A549 (cell line): Measurements from ENCODE around the gene TAF9B.

ENCODE experiments used
- CBX8 ChIP-seq: fragments of 200-600 bp; sonication (generic); IDR thresholded peaks from 2 replicates; pipeline ENCODE4 v1.6.1; 2016
- CHD4 ChIP-seq: fragments of 200-600 bp; sonication (generic); IDR thresholded peaks from 2 replicates; pipeline ENCODE4 v1.6.1; 2016; ENCODE audit warnings: antibody characterized with exemption, mild to moderate bottlenecking, borderline replicate concordance
- CTCF ChIP-seq: fragments of >200 bp; sonication (Bioruptor Twin); formaldehyde crosslinking; IDR thresholded peaks from 3 replicates; pipeline ENCODE4 v1.5.1; 2016
- EP300 ChIP-seq, 2 experiments: fragments of >200 bp; sonication (Bioruptor Twin); formaldehyde crosslinking; IDR thresholded peaks; 2 replicates in 1 of 2; 3 replicates in 1 of 2; pipeline ENCODE4 v1.6.1; 2016 to 2017
- KDM1A ChIP-seq: fragments of 200-600 bp; sonication (generic); IDR thresholded peaks from 2 replicates; pipeline ENCODE4 v1.6.1; 2016; ENCODE audit warnings: low read depth, mild to moderate bottlenecking
- MAFK ChIP-seq: fragments of 450-650 bp; IDR thresholded peaks from 2 replicates; pipeline ENCODE4 v1.6.1; 2014; ENCODE audit not compliant: partially characterized antibody
- MAX ChIP-seq: IDR thresholded peaks from 2 replicates; pipeline ENCODE4 v1.6.1; 2012
- PBX3 ChIP-seq: IDR thresholded peaks from 2 replicates; pipeline ENCODE4 v1.6.1; 2012
- PHF8 ChIP-seq: fragments of 200-600 bp; sonication (generic); IDR thresholded peaks from 2 replicates; pipeline ENCODE4 v1.6.1; 2016; ENCODE audit warnings: low read depth, mild to moderate bottlenecking, antibody characterized with exemption, moderate library complexity, borderline replicate concordance
- POLR2A ChIP-seq: IDR thresholded peaks from 2 replicates; pipeline ENCODE4 v1.6.1; 2012; ENCODE audit warnings: mild to moderate bottlenecking, low read length
- RAD21 ChIP-seq, 2 experiments: fragments of >200 bp in 1 of 2; sonication (Bioruptor Twin) in 1 of 2; formaldehyde crosslinking in 1 of 2; IDR thresholded peaks in 1 of 2; conservative IDR thresholded peaks in 1 of 2; 2 replicates in 1 of 2; 3 replicates in 1 of 2; pipeline ENCODE4 v1.6.1; 2012 to 2018; ENCODE audit warnings: inconsistent platforms in 1 of 2
- SREBF2 ChIP-seq: fragments of 450-650 bp; IDR thresholded peaks from 2 replicates; pipeline ENCODE4 v1.6.1; 2014; ENCODE audit warnings: mild to moderate bottlenecking, moderate library complexity
- TP53 ChIP-seq: fragments of 250-450 bp; sonication (Bioruptor Pico); IDR thresholded peaks from 2 replicates; pipeline ENCODE4 v1.5.0; 2021; ENCODE audit warnings: mild to moderate bottlenecking, moderate library complexity
- USF2 ChIP-seq: fragments of 450-650 bp; IDR thresholded peaks from 2 replicates; pipeline ENCODE4 v1.6.1; 2014; ENCODE audit warnings: antibody characterized with exemption

GRCh38 chrX:78102091-78102490 lies 37.4 kb downstream of the TAF9B start:
- no peak for TF ChIP-seq KDM1A
- no peak for TF ChIP-seq POLR2A
- TF ChIP-seq CHD4 = no peak
- no peak for TF ChIP-seq CTCF
- no peak for TF ChIP-seq USF2
- TF ChIP-seq MAFK = no peak
- TF ChIP-seq RAD21 (conservative IDR thresholded peaks at IDR 0.05 in 1 of 2, IDR thresholded peaks at IDR 0.05 in 1 of 2) = no peak
- TF ChIP-seq PBX3 = no peak
- TF ChIP-seq EP300 (IDR thresholded peaks at IDR 0.05) = no peak
- TF ChIP-seq SREBF2 = no peak
- no peak for TF ChIP-seq PHF8
- no peak for TF ChIP-seq MAX
- no peak for TF ChIP-seq TP53
- no peak for TF ChIP-seq CBX8
